ENCODE measurements around the gene GRK5.

The GRK5 gene

DNA sequence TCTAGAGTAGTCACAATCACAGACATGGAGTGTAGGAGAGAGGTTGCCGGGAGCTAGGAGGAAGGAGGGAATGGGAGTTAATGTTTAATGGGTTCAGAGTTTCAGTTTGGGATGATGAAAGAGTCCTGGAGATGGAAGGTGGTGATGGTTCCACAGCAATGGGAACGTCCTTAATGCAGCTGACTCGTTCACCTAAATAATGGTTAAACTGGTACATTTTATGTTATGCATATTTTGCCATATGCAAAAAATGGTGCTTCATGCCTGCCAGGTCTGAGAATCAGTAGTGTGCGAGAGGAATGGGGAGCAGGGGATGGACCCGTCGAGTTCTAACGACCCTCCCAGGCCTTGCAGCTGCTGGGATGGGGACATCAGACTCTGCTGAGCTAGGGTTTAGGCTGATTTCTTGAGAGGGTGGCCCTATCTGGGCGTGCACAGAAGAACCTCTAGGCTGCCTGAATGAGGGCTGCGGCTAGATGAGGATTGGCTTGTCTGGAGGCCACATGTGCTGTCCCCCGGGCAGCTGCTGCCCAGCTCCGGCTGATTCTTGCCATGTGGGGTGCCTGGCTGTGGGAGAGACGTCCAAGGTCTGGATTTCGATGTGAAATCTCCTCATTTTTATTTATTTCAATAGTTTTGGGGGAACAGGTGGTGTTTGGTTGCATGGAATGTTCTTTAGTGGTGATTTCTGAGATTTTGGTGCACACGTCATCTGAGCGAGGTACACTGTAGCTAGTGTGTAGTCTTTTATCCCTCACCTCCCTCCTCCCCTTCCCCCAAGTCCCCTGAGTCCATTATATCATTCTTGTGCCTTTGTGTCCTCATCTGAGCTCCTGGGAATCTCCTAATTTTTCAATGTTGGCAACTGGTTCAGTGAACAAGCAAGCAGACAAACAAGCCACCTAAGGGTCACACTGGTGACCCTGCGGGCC lies 116.0 kb downstream of the GRK5 start:
- H3K4me2 ChIP-seq (ENCODE audit: insufficient read depth, low read length) = no peak overlapping the region
- no peak overlapping the region for H3K27ac ChIP-seq (ENCODE audit: low read length)
- no peaks in the 10 kb centered on the region for H3K36me3 ChIP-seq (ENCODE audit: insufficient read depth, low read length)
- H4K20me1 ChIP-seq (ENCODE audit: insufficient read depth, low read length) = peaks cover 92% of the 10 kb centered on the region
- no peak for ATAC-seq (ENCODE audit: insufficient read depth, low read depth)
- no peak overlapping the region for H2AFZ ChIP-seq (ENCODE audit: low read depth, low read length)
- H3K4me3 ChIP-seq (ENCODE audit: low read depth in 1 of 2, low read length in 2 of 2) = no peak overlapping the region
- DNase-seq = no peak
- no peaks in the 10 kb centered on the region for H3K4me1 ChIP-seq (ENCODE audit: insufficient read depth, low read length)
- no peaks in the 10 kb centered on the region for H3K27me3 ChIP-seq (ENCODE audit: insufficient read depth, low read length, poor library complexity)
- H3K9ac ChIP-seq (ENCODE audit: low read depth, low read length) = no peak overlapping the region
- H3K79me2 ChIP-seq (ENCODE audit: insufficient read depth, low read length) = no peaks in the 10 kb centered on the region
- no peak for TF ChIP-seq EZH2 (IDR thresholded peaks at IDR 0.05; ENCODE audit: borderline replicate concordance, low read depth, low read length, severe bottlenecking)
- TF ChIP-seq, protein P1, sequence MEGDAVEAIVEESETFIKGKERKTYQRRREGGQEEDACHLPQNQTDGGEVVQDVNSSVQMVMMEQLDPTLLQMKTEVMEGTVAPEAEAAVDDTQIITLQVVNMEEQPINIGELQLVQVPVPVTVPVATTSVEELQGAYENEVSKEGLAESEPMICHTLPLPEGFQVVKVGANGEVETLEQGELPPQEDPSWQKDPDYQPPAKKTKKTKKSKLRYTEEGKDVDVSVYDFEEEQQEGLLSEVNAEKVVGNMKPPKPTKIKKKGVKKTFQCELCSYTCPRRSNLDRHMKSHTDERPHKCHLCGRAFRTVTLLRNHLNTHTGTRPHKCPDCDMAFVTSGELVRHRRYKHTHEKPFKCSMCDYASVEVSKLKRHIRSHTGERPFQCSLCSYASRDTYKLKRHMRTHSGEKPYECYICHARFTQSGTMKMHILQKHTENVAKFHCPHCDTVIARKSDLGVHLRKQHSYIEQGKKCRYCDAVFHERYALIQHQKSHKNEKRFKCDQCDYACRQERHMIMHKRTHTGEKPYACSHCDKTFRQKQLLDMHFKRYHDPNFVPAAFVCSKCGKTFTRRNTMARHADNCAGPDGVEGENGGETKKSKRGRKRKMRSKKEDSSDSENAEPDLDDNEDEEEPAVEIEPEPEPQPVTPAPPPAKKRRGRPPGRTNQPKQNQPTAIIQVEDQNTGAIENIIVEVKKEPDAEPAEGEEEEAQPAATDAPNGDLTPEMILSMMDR (IDR thresholded peaks at IDR 0.05; ENCODE audit: borderline replicate concordance, extremely low read depth, low read length, poor library complexity, severe bottlenecking) = no peak
- H3K9me3 ChIP-seq (ENCODE audit: insufficient read depth, low read length, severe bottlenecking) = no peaks in the 10 kb centered on the region

DNA sequence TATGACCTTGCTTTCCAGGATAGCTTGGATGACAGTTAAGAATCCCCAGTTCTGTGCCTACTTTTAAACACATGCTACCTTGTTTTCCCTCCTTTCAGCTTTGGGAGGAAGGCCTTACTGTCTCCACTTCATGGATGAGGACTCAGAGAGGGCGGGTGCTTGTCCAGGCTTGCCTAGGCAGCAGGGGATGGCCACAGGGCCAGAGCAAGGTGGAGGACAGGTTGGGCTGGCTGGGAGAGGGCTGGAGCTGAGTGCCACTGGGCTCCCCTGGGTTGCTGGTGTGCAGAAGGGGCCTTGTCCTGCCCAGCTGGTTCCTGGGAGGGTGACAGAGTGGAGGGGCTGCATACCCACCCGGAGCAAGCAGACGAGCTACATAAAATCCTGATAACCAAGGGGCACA lies 117.8 kb downstream of the GRK5 start:
- Histone ChIP-seq H3K4me2 (ENCODE audit: insufficient read depth, low read length) (no peak overlapping the region), H3K79me2 (ENCODE audit: insufficient read depth, low read length) (no peaks in the 10 kb centered on the region), H2AFZ (ENCODE audit: low read depth, low read length) (no peak overlapping the region), H3K27me3 (ENCODE audit: insufficient read depth, low read length, poor library complexity) (no peaks in the 10 kb centered on the region), H3K36me3 (ENCODE audit: insufficient read depth, low read length) (no peaks in the 10 kb centered on the region), H3K9me3 (ENCODE audit: insufficient read depth, low read length, severe bottlenecking) (no peaks in the 10 kb centered on the region), H4K20me1 (ENCODE audit: insufficient read depth, low read length) (peaks cover 77% of the 10 kb centered on the region), H3K4me3 (ENCODE audit: low read depth in 1 of 2, low read length in 2 of 2) (no peak overlapping the region), H3K27ac (ENCODE audit: low read length) (no peak overlapping the region), H3K9ac (ENCODE audit: low read depth, low read length) (no peak overlapping the region), H3K4me1 (ENCODE audit: insufficient read depth, low read length) (no peaks in the 10 kb centered on the region)
- DNase-seq = no peak
- ATAC-seq (ENCODE audit: insufficient read depth, low read depth) = no peak
- TF ChIP-seq, protein P1 (IDR thresholded peaks at IDR 0.05; ENCODE audit: borderline replicate concordance, extremely low read depth, low read length, poor library complexity, severe bottlenecking) = no peak
- no peak for TF ChIP-seq EZH2 (IDR thresholded peaks at IDR 0.05; ENCODE audit: borderline replicate concordance, low read depth, low read length, severe bottlenecking)

DNA sequence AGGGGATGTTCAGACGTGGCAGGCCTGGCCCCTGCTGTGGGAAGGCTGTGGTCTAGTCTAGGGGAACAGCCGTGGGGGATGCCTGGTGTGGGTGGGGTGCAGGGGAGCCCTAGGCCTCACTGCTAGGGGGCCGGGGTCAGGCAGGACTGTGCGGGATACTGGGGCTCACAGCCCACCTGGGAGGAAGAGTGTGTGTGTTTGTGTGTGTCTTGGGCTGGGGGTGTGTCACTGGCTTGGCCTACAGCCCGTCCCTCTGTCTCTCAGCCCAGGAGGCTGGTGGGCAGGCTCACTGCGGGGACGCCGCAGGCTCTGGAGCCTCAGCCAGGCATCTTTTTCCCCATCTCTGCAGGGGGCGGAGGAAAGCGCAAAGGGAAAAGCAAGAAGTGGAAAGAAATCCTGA lies 118.8 kb downstream of the GRK5 start:
- TF ChIP-seq, protein P1 (IDR thresholded peaks at IDR 0.05; ENCODE audit: borderline replicate concordance, extremely low read depth, low read length, poor library complexity, severe bottlenecking) = no peak
- TF ChIP-seq EZH2 (IDR thresholded peaks at IDR 0.05; ENCODE audit: borderline replicate concordance, low read depth, low read length, severe bottlenecking) = no peak
- Histone ChIP-seq H4K20me1 (ENCODE audit: insufficient read depth, low read length) (peaks cover 73% of the 10 kb centered on the region), H2AFZ (ENCODE audit: low read depth, low read length) (no peak overlapping the region), H3K36me3 (ENCODE audit: insufficient read depth, low read length) (no peaks in the 10 kb centered on the region), H3K4me1 (ENCODE audit: insufficient read depth, low read length) (no peaks in the 10 kb centered on the region), H3K4me3 (ENCODE audit: low read depth in 1 of 2, low read length in 2 of 2) (no peak overlapping the region), H3K9ac (ENCODE audit: low read depth, low read length) (no peak overlapping the region), H3K27me3 (ENCODE audit: insufficient read depth, low read length, poor library complexity) (no peaks in the 10 kb centered on the region), H3K4me2 (ENCODE audit: insufficient read depth, low read length) (no peak overlapping the region), H3K79me2 (ENCODE audit: insufficient read depth, low read length) (no peaks in the 10 kb centered on the region), H3K27ac (ENCODE audit: low read length) (no peak overlapping the region), H3K9me3 (ENCODE audit: insufficient read depth, low read length, severe bottlenecking) (no peaks in the 10 kb centered on the region)
- no peak for DNase-seq
- ATAC-seq (ENCODE audit: insufficient read depth, low read depth) = no peak
